GM18909 (cell line): ENCODE data around the gene MET.
"Not testable (repeated sequence)": the region's sequence is repeated elsewhere in the genome, so short reads cannot be mapped to it uniquely, and the experiment has no call there.

Experiments used
- ATAC-seq: cut with Tn5 transposase; IDR thresholded peaks from one replicate; pipeline ENCODE4 v1.9.1; 2021; ENCODE audit warnings: mild to moderate bottlenecking; ENCODE audit not compliant: unreplicated experiment, poor library complexity

The MET gene

GRCh38 chr7:116696707-116697106, 24.7 kb downstream of the MET start:
- no peak for ATAC-seq

GRCh38 chr7:116697152-116697551, 25.2 kb downstream of the MET start:
- no peak for ATAC-seq

DNA sequence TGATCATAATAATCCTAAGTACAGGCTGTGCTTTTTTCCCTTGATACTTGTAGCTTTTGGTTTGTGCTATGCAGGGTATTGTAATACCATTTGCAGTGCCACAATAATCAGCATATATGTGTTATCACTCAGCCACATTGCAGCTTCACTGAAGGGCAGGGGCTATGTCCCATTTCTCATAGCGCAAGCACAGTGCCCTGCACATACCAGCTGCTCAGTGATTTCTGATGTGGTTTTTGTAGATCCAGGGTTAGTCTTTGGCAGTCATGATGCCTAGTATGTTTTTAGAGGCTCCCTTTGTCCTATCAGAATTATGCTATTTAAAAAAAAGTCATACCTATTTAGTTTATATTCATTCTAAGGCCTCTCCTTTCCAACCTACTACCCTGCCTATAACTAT, 25.8 kb downstream of the MET start:
- no peak for ATAC-seq

DNA sequence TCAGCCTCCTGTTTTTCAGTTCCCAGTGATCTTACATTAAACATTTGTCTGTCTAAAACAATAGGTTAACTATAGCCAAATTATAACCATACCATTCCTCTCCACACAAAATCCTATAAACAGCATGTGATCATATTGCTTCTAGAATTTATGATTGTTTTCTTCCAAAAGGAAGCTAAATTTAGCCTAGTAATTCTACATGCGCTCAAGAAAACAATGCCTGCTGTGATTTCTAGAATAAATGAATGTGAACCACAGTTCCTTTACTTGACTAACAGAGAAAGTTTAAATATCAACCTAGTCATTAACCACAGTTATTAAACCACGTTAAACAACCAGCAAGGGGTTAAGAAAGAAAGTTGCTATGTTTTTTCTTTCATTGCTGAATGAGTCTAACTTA, 26.4 kb downstream of the MET start:
- ATAC-seq: no peak

DNA sequence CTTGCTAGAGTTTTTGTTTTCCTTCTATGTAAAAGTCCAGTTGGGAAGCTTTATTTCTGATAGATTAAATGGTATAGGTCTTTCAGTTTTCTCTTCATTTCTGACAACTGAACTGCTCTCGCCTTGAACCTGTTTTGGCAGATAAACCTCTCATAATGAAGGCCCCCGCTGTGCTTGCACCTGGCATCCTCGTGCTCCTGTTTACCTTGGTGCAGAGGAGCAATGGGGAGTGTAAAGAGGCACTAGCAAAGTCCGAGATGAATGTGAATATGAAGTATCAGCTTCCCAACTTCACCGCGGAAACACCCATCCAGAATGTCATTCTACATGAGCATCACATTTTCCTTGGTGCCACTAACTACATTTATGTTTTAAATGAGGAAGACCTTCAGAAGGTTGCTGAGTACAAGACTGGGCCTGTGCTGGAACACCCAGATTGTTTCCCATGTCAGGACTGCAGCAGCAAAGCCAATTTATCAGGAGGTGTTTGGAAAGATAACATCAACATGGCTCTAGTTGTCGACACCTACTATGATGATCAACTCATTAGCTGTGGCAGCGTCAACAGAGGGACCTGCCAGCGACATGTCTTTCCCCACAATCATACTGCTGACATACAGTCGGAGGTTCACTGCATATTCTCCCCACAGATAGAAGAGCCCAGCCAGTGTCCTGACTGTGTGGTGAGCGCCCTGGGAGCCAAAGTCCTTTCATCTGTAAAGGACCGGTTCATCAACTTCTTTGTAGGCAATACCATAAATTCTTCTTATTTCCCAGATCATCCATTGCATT, 27.1 kb downstream of the MET start:
- no peak for ATAC-seq

- no peak for ATAC-seq
These were observed 27.7 kb downstream of the MET start for GRCh38 chr7:116699722-116700120.

DNA sequence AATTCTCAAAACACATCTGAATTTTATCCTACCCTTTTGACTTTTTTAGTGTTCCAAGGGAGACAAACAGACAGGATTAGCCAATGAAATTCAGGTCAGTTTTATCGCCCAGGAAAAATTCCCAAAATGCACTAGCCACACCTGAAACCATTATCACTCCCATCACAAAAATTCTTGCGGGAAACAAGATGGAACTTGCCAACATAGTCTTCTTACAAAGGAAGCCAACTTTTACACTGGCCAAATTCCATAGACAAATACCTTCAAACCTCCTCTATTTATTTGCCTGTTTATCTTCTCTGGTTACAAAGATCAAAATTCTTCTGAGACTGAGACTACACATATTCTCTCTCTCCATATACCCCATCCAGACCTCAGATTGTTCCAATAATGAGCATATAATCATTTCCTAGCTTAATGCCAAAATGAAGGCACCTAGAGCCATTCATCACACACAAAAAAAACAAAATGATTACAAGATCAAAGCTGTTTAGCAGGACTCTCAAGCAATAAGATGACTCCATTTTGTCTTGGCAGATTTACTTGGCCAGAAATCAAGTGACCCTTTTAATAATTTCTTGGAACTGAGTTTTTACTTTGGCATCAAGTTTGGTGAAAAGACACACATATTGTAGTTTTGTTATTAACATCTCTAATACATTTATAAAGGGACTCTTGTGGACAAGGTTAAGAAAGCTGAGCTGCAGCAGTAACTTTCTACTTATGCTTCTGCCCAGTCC, 30.2 kb downstream of the MET start:
- ATAC-seq: no peak

DNA sequence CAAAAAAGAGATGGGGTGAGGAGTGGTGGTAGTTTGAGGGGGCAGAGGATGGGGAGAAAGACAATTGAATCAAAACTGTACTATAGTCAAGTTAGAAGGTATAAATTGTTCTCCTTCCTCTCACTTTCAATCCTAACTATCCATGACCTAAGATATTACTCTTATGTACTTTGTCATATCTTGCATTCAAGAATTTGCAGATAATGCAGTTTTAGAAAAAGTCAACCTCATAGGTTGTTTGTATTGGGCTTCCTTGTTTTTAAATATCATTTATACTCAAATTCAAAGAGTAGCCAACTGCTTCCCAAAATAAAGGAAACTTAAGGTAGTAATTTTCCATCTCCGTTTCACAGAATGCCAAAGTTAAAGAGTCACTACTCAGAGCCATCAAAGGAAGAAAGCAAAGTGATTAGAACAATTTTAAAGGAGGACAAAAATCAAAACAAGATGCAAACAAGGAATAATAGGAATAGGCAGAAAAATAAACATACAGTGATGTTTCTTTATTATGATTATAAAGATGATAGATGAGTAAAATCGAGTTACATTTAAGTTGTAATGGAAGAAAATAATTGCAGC, 32.7 kb downstream of the MET start:
- no peak for ATAC-seq

DNA sequence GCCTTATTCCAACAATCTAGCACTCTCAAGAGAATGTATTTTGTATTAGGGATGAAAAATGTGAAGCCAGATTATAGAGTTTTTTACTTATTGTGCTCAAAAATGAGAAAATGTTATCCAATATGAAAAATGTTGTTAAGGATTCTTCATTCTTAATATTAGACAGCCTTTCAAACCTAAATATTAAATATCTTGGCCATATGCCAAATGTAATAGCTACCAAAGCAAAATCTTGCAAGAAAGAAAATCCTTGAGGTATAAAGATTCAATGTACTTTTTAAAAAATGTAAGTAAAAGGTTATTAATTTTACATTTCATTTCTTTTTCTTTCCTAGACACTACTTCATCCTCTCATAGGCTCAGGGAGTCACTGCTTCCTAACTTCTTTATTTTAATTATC, 33.4 kb downstream of the MET start:
- ATAC-seq: no peak

DNA sequence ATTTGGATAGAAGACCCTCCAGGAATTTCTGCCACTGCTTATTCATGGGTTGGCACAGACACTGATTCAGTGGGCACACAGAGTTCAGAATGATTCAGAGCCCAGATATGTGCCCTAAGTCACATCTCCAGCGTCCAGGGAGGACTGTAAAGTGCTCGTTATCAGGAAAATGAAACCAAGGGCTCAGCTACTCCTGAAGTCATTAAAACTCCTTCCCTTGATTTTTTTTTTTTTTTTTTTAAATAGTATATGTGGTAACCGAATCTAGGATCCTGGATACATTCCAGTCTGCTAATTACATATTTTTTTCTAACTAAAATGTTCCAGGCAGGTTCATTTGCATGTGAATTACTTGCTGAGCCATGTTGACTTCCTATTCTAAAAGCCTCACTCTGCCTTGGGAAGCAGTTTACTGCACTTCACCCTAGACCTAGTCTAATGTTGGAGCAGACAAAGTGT, 34.7 kb downstream of the MET start:
- no peak for ATAC-seq

DNA sequence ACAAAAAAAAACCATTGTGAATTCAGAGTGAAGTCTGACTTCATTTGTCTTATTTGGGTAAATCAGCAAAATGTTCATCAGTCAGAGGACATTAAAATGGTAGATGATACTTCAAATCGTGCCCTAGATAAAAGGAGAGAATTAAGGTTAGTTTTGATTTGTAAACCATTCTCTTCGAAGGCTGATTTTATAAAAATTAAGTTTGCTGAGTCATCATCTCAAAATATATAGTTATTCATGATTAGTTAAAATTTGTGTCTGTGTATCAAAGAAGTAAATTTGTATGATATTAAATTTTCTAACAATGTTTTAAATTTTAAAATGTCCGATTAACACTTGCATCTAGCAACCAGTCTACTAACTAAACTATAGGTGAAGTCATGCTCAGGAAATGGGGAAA, 35.3 kb downstream of the MET start:
- ATAC-seq: no peak

- no peak for ATAC-seq
These were observed 36.3 kb downstream of the MET start for GRCh38 chr7:116708248-116708647.

DNA sequence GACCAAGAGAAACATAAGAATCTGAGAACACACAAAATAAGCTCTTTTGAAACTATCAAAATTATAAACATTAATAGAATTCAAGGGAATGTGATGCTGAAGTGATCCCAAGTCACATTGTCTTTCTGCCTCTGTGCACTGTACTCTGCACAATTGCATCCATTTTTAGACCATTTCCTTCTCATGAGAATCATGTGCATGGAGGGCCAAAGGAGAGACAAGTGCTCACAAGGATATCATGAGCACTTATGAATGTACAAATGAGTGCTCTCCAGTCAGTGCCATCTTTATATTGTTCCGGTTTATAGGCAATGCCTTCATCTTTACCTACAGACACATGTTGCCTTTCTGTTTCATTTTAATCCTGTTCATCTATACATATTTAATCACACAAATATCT, 36.9 kb downstream of the MET start:
- no peak for ATAC-seq

DNA sequence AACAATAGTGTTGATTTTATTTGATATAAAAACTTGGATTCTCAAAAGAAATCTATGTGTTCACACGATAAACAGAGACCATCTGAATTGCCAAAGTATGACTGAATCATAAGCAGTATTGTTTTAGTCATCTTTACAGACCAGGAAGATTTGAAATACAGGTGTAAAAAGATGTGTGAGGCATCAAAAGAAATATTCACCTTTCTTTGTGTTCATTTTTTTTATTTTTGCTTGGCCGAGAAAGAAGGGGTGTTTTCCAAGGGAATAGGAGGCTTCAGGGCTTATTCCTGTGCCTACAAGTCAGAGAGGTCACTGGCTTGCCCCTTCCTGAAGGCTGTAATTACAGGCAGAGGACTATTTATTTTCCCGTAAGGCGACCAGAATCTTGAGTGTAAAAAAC, 37.3 kb downstream of the MET start:
- no peak for ATAC-seq

DNA sequence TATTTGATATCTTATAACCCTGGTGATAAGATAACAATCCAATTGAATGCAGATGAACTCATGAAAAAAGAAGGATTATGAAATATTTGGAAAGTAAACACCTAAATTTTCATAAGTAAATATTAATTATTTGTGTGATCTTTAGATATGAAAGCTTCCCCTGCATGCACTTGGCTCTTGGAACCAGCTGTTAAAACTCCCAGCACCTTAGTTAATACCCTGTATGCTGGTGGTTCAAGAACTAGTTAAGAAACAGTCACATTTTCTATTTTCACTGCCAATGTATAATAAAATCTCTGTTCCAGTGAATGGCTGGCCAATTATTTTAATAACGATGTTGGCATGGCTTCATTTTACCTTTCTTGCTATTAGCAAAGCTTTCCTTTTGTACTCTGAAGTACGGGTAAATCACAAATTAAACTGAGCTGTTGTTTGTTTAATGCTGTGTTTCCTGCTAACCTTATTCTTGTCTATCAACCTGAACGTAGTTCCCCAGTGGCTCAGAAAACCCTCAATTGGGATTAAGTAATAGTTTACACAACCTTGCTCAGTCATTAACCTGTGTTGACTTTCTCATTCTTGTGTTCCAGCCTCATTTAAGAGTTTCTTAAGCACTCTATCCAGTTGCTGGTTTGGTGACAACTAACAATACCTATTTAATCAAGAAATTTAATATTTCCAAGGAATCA, 38.9 kb downstream of the MET start:
- no peak for ATAC-seq

DNA sequence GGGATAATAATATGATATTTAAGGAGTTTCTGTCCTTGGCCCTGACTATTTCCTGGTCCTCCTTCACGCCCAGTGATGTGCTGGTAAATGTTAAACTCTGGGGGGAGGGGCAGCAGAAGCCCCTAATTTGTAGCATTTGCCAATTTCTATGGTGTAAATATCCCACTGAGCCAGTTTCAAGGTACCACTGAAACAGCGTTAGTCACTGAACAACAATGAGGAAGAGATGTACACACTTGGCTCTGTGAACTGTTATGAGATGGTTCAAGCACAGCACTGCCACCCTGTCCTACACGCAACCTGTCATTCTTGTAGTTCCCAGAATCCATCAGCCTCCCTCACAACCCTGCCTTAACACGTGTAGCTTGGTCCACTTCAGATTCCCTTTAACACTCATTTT, 39.8 kb downstream of the MET start:
- ATAC-seq: no peak

- no peak for ATAC-seq
These were observed 41.5 kb downstream of the MET start for GRCh38 chr7:116713500-116713899.

- no peak for ATAC-seq
These were observed 41.9 kb downstream of the MET start for GRCh38 chr7:116713918-116714317.

GRCh38 chr7:116715077-116715476, 43.1 kb downstream of the MET start:
- ATAC-seq: no peak

DNA sequence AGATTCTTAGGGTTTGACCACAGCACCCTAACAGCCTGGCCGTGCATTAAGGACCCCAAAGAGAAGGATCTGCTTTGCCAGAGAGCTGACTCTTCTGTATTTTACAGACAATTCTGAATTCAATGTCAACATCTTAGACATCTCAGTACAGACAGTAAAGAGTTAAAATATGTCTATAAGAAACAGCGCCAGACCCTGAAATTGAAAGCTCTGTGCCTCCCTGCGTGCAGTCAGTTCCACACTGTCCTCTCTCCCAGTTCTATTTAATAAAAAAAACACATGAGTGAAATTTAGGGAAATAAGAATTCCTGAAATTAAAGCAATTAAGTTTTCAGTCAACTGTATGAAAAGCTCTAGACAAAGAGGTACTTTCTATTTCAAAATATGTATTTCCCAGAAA, 45.1 kb downstream of the MET start:
- ATAC-seq: no peak

DNA sequence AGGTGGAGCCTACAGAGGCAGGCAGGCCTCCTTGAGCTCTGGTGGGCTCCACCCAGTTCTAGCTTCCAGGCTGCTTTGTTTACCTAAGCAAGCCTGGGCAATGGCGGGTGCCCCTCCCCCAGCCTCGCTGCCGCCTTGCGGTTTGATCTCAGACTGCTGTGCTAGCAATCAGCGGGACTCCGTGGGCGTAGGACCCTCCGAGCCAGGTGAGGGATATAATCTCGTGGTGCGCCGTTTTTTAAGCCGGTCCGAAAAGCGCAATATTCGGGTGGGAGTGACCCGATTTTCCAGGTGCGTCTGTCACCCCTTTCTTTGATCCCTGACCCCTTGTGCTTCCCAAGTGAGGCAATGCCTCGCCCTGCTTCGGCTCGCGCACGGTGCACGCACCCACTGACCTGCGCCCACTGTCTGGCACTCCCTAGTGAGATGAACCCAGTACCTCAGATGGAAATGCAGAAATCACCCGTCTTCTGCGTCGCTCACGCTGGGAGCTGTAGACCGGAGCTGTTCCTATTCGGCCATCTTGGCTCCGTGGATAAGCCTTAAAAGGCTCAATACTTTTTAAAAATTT, 52.0 kb downstream of the MET start:
- not testable (repeated sequence) for ATAC-seq
